GM12878 (cell line): Measurements from ENCODE around the gene CFAP410. TPM values are rescaled to one million over a fixed set of nuclear protein-coding genes. Genes with fewer than 3 reads are reported as not detected.
A peak's percentile ranks its signal among the peaks of the same experiment; 100 is the strongest.

Experiments used
- ATAC-seq: fragments of 200-7000 bp; cut with Tn5 transposase; 3 replicates; pipeline ENCODE4 v1.9.1; 2020; ENCODE audit warnings: mild to moderate bottlenecking, moderate library complexity
- BruUV-seq: library from RNA; stranded (reverse); fragments of 400-500 nt; replicated peaks from 2 replicates; lab custom pipeline; 2021; lab: Mats Ljungman, UMichigan
- CTCF ChIA-PET: fragments of 300-600 bp; sonication (Branson Sonifier 250); formaldehyde crosslinking; extraction: SDS; loops from one replicate; lab custom pipeline; 2021; ENCODE audit warnings: inconsistent platforms; lab: Yijun Ruan, JAX
- POLR2A ChIA-PET: fragments of 350-600 bp; formaldehyde crosslinking; extraction: SDS; loops from one replicate; lab custom pipeline; 2021; ENCODE audit warnings: inconsistent platforms; lab: Charles Lee
- RAD21 ChIA-PET: fragments of 300-600 bp; sonication (Branson Sonifier 250); formaldehyde crosslinking; loops from one replicate; lab custom pipeline; 2023; ENCODE audit warnings: antibody characterized with exemption; ENCODE audit not compliant: unreplicated experiment; lab: Charles Lee
- SMC1A ChIA-PET: fragments of 300-600 bp; sonication (Branson Sonifier 250); formaldehyde crosslinking; loops from one replicate; lab custom pipeline; 2023; ENCODE audit not compliant: unreplicated experiment, uncharacterized antibody; lab: Charles Lee
- DNase-seq: peaks from one replicate; pipeline ENCODE4 v3.0.0-alpha.2; 2011; ENCODE audit warnings: low read depth, low spot score
- FAIRE-seq: peaks from 3 replicates; lab custom pipeline; 2011; peaks lifted over from hg19 to GRCh38; lab: Jason Lieb, UNC
- H2AFZ ChIP-seq: 2 replicates; pipeline ENCODE4 v1.6.0; 2011; ENCODE audit warnings: low read depth, low read length, control low read depth; ENCODE audit not compliant: control insufficient read depth
- H3K27ac ChIP-seq: 2 replicates; pipeline ENCODE4 v1.5.1; 2011; ENCODE audit warnings: control low read depth; ENCODE audit not compliant: control insufficient read depth, insufficient read depth
- H3K27me3 ChIP-seq, 2 experiments: replicated peaks in 1 of 2; 2 replicates each; pipeline versions ENCODE4 v1.6.0 to v1.6.1; 2011; ENCODE audit warnings: low read length in 1 of 2; ENCODE audit not compliant: control insufficient read depth in 2 of 2, insufficient read depth in 2 of 2
- H3K36me3 ChIP-seq, 2 experiments: 2 replicates each; pipeline ENCODE4 v1.5.1; 2011; ENCODE audit warnings: low read length in 1 of 2; ENCODE audit not compliant: control insufficient read depth in 2 of 2, insufficient read depth in 2 of 2
- H3K4me1 ChIP-seq: 2 replicates; pipeline ENCODE4 v1.6.1; 2011; ENCODE audit warnings: mild to moderate bottlenecking, low read length, moderate library complexity, mixed read lengths; ENCODE audit not compliant: control insufficient read depth, insufficient read depth
- H3K4me2 ChIP-seq: 2 replicates; pipeline ENCODE4 v1.6.0; 2011; ENCODE audit warnings: control low read depth; ENCODE audit not compliant: control insufficient read depth, insufficient read depth
- H3K4me3 ChIP-seq: fragments of 200-600 bp; sonication (generic); 2 replicates; pipeline ENCODE4 v1.5.1; 2016
- H3K79me2 ChIP-seq: 2 replicates; pipeline ENCODE4 v1.6.0; 2011; ENCODE audit warnings: low read length; ENCODE audit not compliant: control insufficient read depth, insufficient read depth
- H3K9ac ChIP-seq: 2 replicates; pipeline ENCODE4 v1.8.0; 2011; ENCODE audit warnings: low read length, control low read depth, mixed read lengths; ENCODE audit not compliant: control insufficient read depth, insufficient read depth
- H3K9me3 ChIP-seq: replicated peaks from 3 replicates; pipeline ENCODE4 v1.5.1; 2011; ENCODE audit warnings: mild to moderate bottlenecking, low read length; ENCODE audit not compliant: control insufficient read depth, insufficient read depth
- H4K20me1 ChIP-seq: 2 replicates; pipeline ENCODE4 v1.6.0; 2011; ENCODE audit not compliant: control insufficient read depth, insufficient read depth
- ASH2L ChIP-seq: fragments of 300-600, 200-600 bp; sonication (generic); IDR thresholded peaks from 2 replicates; pipeline ENCODE4 v1.6.1; 2017; ENCODE audit warnings: low read depth, mild to moderate bottlenecking, borderline replicate concordance
- BMI1 ChIP-seq: fragments of 450-650 bp; IDR thresholded peaks from 2 replicates; pipeline ENCODE4 v1.6.1; 2016; ENCODE audit warnings: mild to moderate bottlenecking, moderate library complexity, borderline replicate concordance
- JUND ChIP-seq: IDR thresholded peaks from 2 replicates; pipeline ENCODE4 v1.6.1; 2012; ENCODE audit warnings: low read depth, mild to moderate bottlenecking, low read length, improper control_type of control experiment, moderate library complexity
- MEF2A ChIP-seq: IDR thresholded peaks from 2 replicates; pipeline ENCODE4 v1.6.1; 2011; ENCODE audit warnings: low read depth, mild to moderate bottlenecking, low read length, moderate library complexity; ENCODE audit not compliant: insufficient read depth
- NRF1 ChIP-seq: conservative IDR thresholded peaks from 2 replicates; pipeline ENCODE4 v1.6.1; 2011; ENCODE audit warnings: mild to moderate bottlenecking, low read depth, low read length, improper control_type of control experiment
- PAX8 ChIP-seq: fragments of 450-650 bp; IDR thresholded peaks from 2 replicates; pipeline ENCODE4 v1.6.1; 2017; ENCODE audit warnings: mild to moderate bottlenecking, moderate library complexity
- RAD21 ChIP-seq: IDR thresholded peaks from 2 replicates; pipeline ENCODE4 v1.6.1; 2011; ENCODE audit warnings: mild to moderate bottlenecking, low read depth, low read length, moderate library complexity; ENCODE audit not compliant: insufficient read depth
- RUNX3 ChIP-seq: IDR thresholded peaks from 2 replicates; pipeline ENCODE4 v1.6.1; 2012; ENCODE audit warnings: low read length, inconsistent platforms
- SIN3A ChIP-seq: IDR thresholded peaks from 2 replicates; pipeline ENCODE4 v1.6.1; 2012; ENCODE audit warnings: low read depth, low read length, improper control_type of control experiment
- SMC3 ChIP-seq: IDR thresholded peaks from 2 replicates; pipeline ENCODE4 v1.6.1; 2011; ENCODE audit warnings: low read length, improper control_type of control experiment, borderline replicate concordance
- SPI1 ChIP-seq: IDR thresholded peaks from 2 replicates; pipeline ENCODE4 v1.6.1; 2011; ENCODE audit warnings: low read depth, mild to moderate bottlenecking, low read length, moderate library complexity, borderline replicate concordance; ENCODE audit not compliant: insufficient read depth
- ZNF207 ChIP-seq: fragments of 450-650 bp; IDR thresholded peaks from 2 replicates; pipeline ENCODE4 v1.6.1; 2014; ENCODE audit warnings: antibody characterized with exemption, mild to moderate bottlenecking, borderline replicate concordance
- ZNF622 ChIP-seq: fragments of 450-650 bp; IDR thresholded peaks from 2 replicates; pipeline ENCODE4 v1.6.1; 2017; ENCODE audit warnings: mild to moderate bottlenecking, inconsistent platforms
- ZZZ3 ChIP-seq: IDR thresholded peaks from 2 replicates; pipeline ENCODE4 v1.6.1; 2011; ENCODE audit warnings: low read depth; ENCODE audit not compliant: control insufficient read depth, insufficient read length
- WGBS: methylation state at CpG from one replicate; pipeline ENCODE4 v1.1.6; 2016; ENCODE audit warnings: low lambda C conversion rate; ENCODE audit not compliant: insufficient replicate concordance, insufficient coverage; ENCODE audit errors: missing lambda C conversion rate; 5-methylcytosine and 5-hydroxymethylcytosine counted together
- in situ Hi-C: fragments of 300-500 bp; cut with MboI; formaldehyde crosslinking; loops from 9 replicates; pipeline ENCODE4 v1.14.3; 2018; ENCODE audit warnings: mixed read lengths
- intact Hi-C: fragments of 100-400 bp; cut with micrococcal nuclease; formaldehyde crosslinking; loops from one replicate; pipeline ENCODE4 v1.14.2; 2022; ENCODE audit not compliant: unreplicated experiment
- polyA plus RNA-seq, 11 experiments: library from polyadenylated mRNA; depleted of rRNA in 4 of 11; unstranded in 6 of 11; stranded (reverse) in 5 of 11; fragments of >200 nt; fragmentation: Nextera tagmentation in 4 of 11; fragmentation: Illumina TruSeq in 1 of 11; extraction: Ambion mirVana in 4 of 11; extraction: Trizol in 1 of 11; gene quantifications; 1 replicate in 1 of 11; 2 replicates in 10 of 11; pipeline versions ENCODE4 v1.2.1 to v1.2.3, GENCODE V29; 2011 to 2016; ENCODE audit warnings: inconsistent platforms in 2 of 11, missing spikeins in 2 of 11, low read depth in 1 of 11
- total RNA-seq, 4 experiments: library from RNA; depleted of rRNA in 3 of 4; stranded (reverse); fragments of >200 nt in 3 of 4; fragmentation: Illumina TruSeq in 1 of 4; extraction: Trizol in 1 of 4; gene quantifications; 2 replicates each; pipeline versions ENCODE4 v1.2.1 to v1.2.3, GENCODE V29; 2013 to 2021
- TF ChIP-seq, protein P1 (sequence below), 3 experiments: IDR thresholded peaks in 2 of 3; conservative IDR thresholded peaks in 1 of 3; 2 replicates each; pipeline ENCODE4 v1.5.1; 2011; ENCODE audit warnings: low read depth in 3 of 3, low read length in 3 of 3, mild to moderate bottlenecking in 3 of 3, control low read depth in 2 of 3, moderate library complexity in 2 of 3, inconsistent platforms in 1 of 3, mixed read lengths in 1 of 3; ENCODE audit not compliant: control insufficient read depth in 2 of 3, insufficient read depth in 1 of 3; ENCODE audit errors: extremely low read depth in 1 of 3

The CFAP410 gene
- total and polyA plus RNA-seq, 10 of the 15 experiments (the other 5 are each of a cell fraction or from before 2014, with no cell fraction given) = 0.14 to 24.8 (median 11.3) TPM

DNA sequence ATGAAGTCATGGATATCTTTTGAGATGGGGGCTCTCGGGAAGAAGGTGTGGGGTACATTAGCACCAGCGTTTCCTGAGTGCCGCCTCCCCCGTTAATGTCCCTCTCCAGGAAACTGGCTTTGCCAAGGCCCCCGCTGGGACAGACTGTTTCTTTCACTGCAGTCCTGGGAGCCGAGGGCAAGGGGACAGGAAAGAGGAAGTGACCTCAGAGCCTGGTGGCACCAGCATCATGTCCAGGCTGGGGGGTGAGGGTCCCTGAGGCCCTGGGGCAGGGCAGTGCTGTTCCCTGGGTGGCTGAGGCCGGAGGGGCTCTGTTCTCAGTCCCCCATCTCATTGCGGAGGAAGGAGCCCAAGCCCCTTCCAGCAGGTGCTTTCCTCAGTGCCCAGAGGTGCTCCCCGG, 33.5 kb downstream of the CFAP410 start:
- TF ChIP-seq ASH2L = no peak
- no peak for TF ChIP-seq ZZZ3
- TF ChIP-seq SPI1 = peak; percentile 57; the same call in 1 of the 2 replicates
- H3K36me3 ChIP-seq = peaks cover 0 to 9% of the 10 kb centered on the region in 2 experiments; a peak in 3 of 4 replicates
- intact Hi-C loops = no loop called here
- DNase-seq = no peak
- ChIA-PET SMC1A (interaction anchor here (1.1 kb wide), 1 partner anchor 174 kb away, joined by 3 read pairs; no protein-coding TSS in a partner anchor), CTCF (interaction anchor here (1.5 kb wide), 1 partner anchor 10 kb away, joined by 3 read pairs; no protein-coding TSS in a partner anchor), POLR2A (no interaction called here), RAD21 (interaction anchor here (2.0 kb wide), 1 partner anchor 10 kb away, joined by 9 read pairs; no protein-coding TSS in a partner anchor)
- no peaks in the 10 kb centered on the region; the same call in 1 of the 2 replicates for H4K20me1 ChIP-seq
- no peak overlapping the region for H3K4me3 ChIP-seq
- in situ Hi-C loops = no loop called here
- H3K4me2 ChIP-seq = no peak overlapping the region
- H3K9ac ChIP-seq = no peak overlapping the region; the same call in 1 of the 2 replicates
- H3K4me1 ChIP-seq = peaks cover 11% of the 10 kb centered on the region
- BruUV-seq = no TSS peak
- no peak for ATAC-seq
- FAIRE-seq = no peak
- H2AFZ ChIP-seq = no peak overlapping the region
- H3K9me3 ChIP-seq = no peaks in the 10 kb centered on the region
- WGBS = 75% methylated on average over 9 of the region's 9 CpGs
- H3K27me3 ChIP-seq = no peaks in the 10 kb centered on the region
- no peak overlapping the region for H3K27ac ChIP-seq
- peaks cover 48% of the 10 kb centered on the region for H3K79me2 ChIP-seq

DNA sequence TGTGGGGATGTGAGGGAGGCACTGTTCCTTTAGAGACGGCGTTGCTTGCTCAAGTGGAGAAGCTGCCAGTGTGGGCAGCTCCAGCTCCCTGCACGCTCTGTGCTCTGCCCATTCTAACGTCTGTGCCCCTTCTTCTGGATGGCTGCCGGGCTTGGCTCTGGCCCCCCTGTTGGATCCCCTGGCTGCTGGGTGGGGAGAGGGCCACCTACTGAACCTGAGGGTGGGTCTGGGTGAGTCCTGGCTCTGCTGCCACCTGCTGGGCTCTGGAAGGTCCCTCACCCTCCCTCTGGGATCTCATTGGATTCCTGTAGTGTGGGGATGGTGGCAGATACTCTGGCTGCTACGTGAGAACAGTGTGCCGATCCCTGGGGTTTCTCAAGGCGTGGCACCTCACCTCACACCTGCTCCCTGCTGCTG, 34.3 kb downstream of the CFAP410 start:
- TF ChIP-seq RUNX3 (no peak), JUND (no peak), MEF2A (no peak), SIN3A (no peak), SMC3 (peak; percentile 57), PAX8 (no peak), NRF1 (no peak), ZNF622 (no peak), RAD21 (peak; percentile 52), BMI1 (no peak), ZNF207 (no peak)
- TF ChIP-seq, protein P1, sequence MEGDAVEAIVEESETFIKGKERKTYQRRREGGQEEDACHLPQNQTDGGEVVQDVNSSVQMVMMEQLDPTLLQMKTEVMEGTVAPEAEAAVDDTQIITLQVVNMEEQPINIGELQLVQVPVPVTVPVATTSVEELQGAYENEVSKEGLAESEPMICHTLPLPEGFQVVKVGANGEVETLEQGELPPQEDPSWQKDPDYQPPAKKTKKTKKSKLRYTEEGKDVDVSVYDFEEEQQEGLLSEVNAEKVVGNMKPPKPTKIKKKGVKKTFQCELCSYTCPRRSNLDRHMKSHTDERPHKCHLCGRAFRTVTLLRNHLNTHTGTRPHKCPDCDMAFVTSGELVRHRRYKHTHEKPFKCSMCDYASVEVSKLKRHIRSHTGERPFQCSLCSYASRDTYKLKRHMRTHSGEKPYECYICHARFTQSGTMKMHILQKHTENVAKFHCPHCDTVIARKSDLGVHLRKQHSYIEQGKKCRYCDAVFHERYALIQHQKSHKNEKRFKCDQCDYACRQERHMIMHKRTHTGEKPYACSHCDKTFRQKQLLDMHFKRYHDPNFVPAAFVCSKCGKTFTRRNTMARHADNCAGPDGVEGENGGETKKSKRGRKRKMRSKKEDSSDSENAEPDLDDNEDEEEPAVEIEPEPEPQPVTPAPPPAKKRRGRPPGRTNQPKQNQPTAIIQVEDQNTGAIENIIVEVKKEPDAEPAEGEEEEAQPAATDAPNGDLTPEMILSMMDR (IDR thresholded peaks at IDR 0.05 in 2 of 3, conservative IDR thresholded peaks at IDR 0.05 in 1 of 3; ENCODE audit: control insufficient read depth in 2 of 3, extremely low read depth in 1 of 3, insufficient read depth in 1 of 3, low read depth in 3 of 3, low read length in 3 of 3) = peak; percentile 60 to 67 (median 61); a peak in 5 of 6 replicates

More for the DNA sequence above, 34.3 kb downstream of the CFAP410 start:
- no peak overlapping the region for H3K9ac ChIP-seq
- peak; percentile 66 for ATAC-seq
- intact Hi-C loops = no loop called here
- DNase-seq = no peak
- BruUV-seq = no TSS peak
- no peak overlapping the region for H2AFZ ChIP-seq
- peaks cover 0 to 9% of the 10 kb centered on the region in 2 experiments; a peak in 3 of 4 replicates for H3K36me3 ChIP-seq
- no peak overlapping the region for H3K4me3 ChIP-seq
- H3K79me2 ChIP-seq = peaks cover 54% of the 10 kb centered on the region
- ChIA-PET RAD21 (interaction anchor here (2.0 kb wide), 1 partner anchor 9 kb away, joined by 9 read pairs; no protein-coding TSS in a partner anchor), SMC1A (interaction anchor here (0.8 to 1.1 kb wide), 2 partner anchors 9 to 175 kb away, joined by 3 read pairs; no protein-coding TSS in a partner anchor), POLR2A (no interaction called here), CTCF (interaction anchor here (0.6 to 1.7 kb wide), 9 partner anchors 10 to 41 kb away, joined by 3 to 9 read pairs (median 4); no protein-coding TSS in a partner anchor)
- H3K4me2 ChIP-seq = no peak overlapping the region
- H3K27ac ChIP-seq = no peak overlapping the region
- peak; percentile 81 for FAIRE-seq
- peaks cover 11% of the 10 kb centered on the region for H3K4me1 ChIP-seq
- WGBS = 32% methylated on average over 8 of the region's 8 CpGs
- no peaks in the 10 kb centered on the region; the same call in 1 of the 2 replicates for H4K20me1 ChIP-seq
- in situ Hi-C loops = no loop called here
- no peaks in the 10 kb centered on the region for H3K27me3 ChIP-seq
- no peaks in the 10 kb centered on the region for H3K9me3 ChIP-seq
